Neural progenitor cell (in vitro differentiated cells): ENCODE data around the gene CHTF8. TPM values are rescaled to one million over a fixed set of nuclear protein-coding genes. Genes with fewer than 3 reads are reported as not detected.

Experiments used
- DNase-seq: peaks from one replicate; pipeline ENCODE4 v3.0.0-alpha.2; 2016; ENCODE audit warnings: low spot score
- H2AFZ ChIP-seq: fragments of 200-600 bp; sonication (generic); replicated peaks from 2 replicates; pipeline ENCODE4 v1.6.1; 2016; ENCODE audit warnings: antibody characterized with exemption
- H3F3A ChIP-seq: fragments of 200-600 bp; sonication (generic); 2 replicates; pipeline ENCODE4 v1.6.1; 2016; ENCODE audit warnings: antibody characterized with exemption, low read depth
- H3K27ac ChIP-seq: fragments of 200-600 bp; sonication (generic); 2 replicates; pipeline ENCODE4 v1.5.1; 2016; ENCODE audit warnings: mild to moderate bottlenecking
- H3K27me3 ChIP-seq: fragments of 200-600 bp; sonication (generic); 2 replicates; pipeline ENCODE4 v1.6.1; 2016; ENCODE audit warnings: mild to moderate bottlenecking, moderate library complexity
- H3K36me3 ChIP-seq: fragments of 200-600 bp; sonication (generic); 2 replicates; pipeline ENCODE4 v1.5.1; 2016
- H3K4me1 ChIP-seq: fragments of 200-600 bp; sonication (generic); 2 replicates; pipeline ENCODE4 v1.6.1; 2016; ENCODE audit warnings: mixed run types
- H3K4me2 ChIP-seq: fragments of 200-600 bp; sonication (generic); 2 replicates; pipeline ENCODE4 v1.6.1; 2016
- H3K4me3 ChIP-seq: fragments of 200-600 bp; sonication (generic); 2 replicates; pipeline ENCODE4 v1.5.1; 2016
- H3K79me2 ChIP-seq: fragments of 200-600 bp; sonication (generic); 2 replicates; pipeline ENCODE4 v1.6.1; 2016; ENCODE audit warnings: low read depth
- H3K9ac ChIP-seq: fragments of 200-600 bp; sonication (generic); 2 replicates; pipeline ENCODE4 v1.6.1; 2016
- H3K9me3 ChIP-seq: fragments of 200-600 bp; sonication (generic); 2 replicates; pipeline ENCODE4 v1.5.1; 2016; ENCODE audit warnings: low read depth
- H4K20me1 ChIP-seq: fragments of 200-600 bp; sonication (generic); 2 replicates; pipeline ENCODE4 v1.6.1; 2016; ENCODE audit warnings: low read depth
- H3K27ac Mint-ChIP-seq: 3 replicates; pipeline ENCODE4 v1.8.0; 2021; ENCODE audit warnings: mixed read lengths
- H3K27me3 Mint-ChIP-seq: 2 replicates; pipeline ENCODE4 v1.8.0; 2022; ENCODE audit warnings: low read depth, mild to moderate bottlenecking, inconsistent platforms, moderate library complexity, mixed read lengths; ENCODE audit not compliant: insufficient read depth
- H3K36me3 Mint-ChIP-seq: 3 replicates; pipeline ENCODE4 v1.8.0; 2021; ENCODE audit warnings: mixed read lengths
- H3K4me1 Mint-ChIP-seq: 3 replicates; pipeline ENCODE4 v1.8.0; 2021; ENCODE audit warnings: mixed read lengths
- H3K4me3 Mint-ChIP-seq: 3 replicates; pipeline ENCODE4 v1.8.0; 2021; ENCODE audit warnings: mild to moderate bottlenecking, moderate library complexity, mixed read lengths
- H3K9me3 Mint-ChIP-seq: 3 replicates; pipeline ENCODE4 v1.8.0; 2020; ENCODE audit warnings: mixed read lengths
- CTCF ChIP-seq: fragments of 200-600 bp; sonication (generic); IDR thresholded peaks from 2 replicates; pipeline ENCODE4 v1.5.1; 2017; ENCODE audit warnings: antibody characterized with exemption, mild to moderate bottlenecking
- EZH2 ChIP-seq: fragments of 200-600 bp; sonication (generic); IDR thresholded peaks from 2 replicates; pipeline ENCODE4 v1.6.1; 2017; ENCODE audit warnings: antibody characterized with exemption, mild to moderate bottlenecking, moderate library complexity
- EZH2phosphoT487 ChIP-seq: fragments of 200-600 bp; sonication (generic); IDR thresholded peaks from 2 replicates; pipeline ENCODE4 v1.6.1; 2017; ENCODE audit warnings: antibody characterized with exemption
- total RNA-seq: library from RNA; depleted of rRNA; stranded (reverse); fragments of >200 nt; gene quantifications from 2 replicates; pipeline ENCODE4 v1.2.3, GENCODE V29; 2015; ENCODE audit warnings: low replicate concordance

The CHTF8 gene
- total RNA-seq, 1 donor from 2014 or later, result 99.8 TPM

- peaks cover 4% of the 10 kb centered on the region for H3F3A ChIP-seq
- no peaks in the 10 kb centered on the region for H3K9me3 Mint-ChIP-seq
- H3K4me3 Mint-ChIP-seq, result no peak overlapping the region
- no peaks in the 10 kb centered on the region for H3K4me1 Mint-ChIP-seq
- DNase-seq, result no peak
- H2AFZ ChIP-seq, result no peak overlapping the region
- H3K27ac ChIP-seq, result no peak overlapping the region
- peaks cover 3% of the 10 kb centered on the region for H3K27me3 Mint-ChIP-seq
- no peak overlapping the region for H3K27ac Mint-ChIP-seq
- peaks cover 4% of the 10 kb centered on the region for H3K79me2 ChIP-seq
- no peak for TF ChIP-seq EZH2phosphoT487
- H3K4me3 ChIP-seq, result no peak overlapping the region
- H3K4me1 ChIP-seq, result no peaks in the 10 kb centered on the region
- H3K9me3 ChIP-seq, result no peaks in the 10 kb centered on the region
- H3K36me3 Mint-ChIP-seq, result peaks cover 35% of the 10 kb centered on the region
- H3K27me3 ChIP-seq, result no peaks in the 10 kb centered on the region
- H4K20me1 ChIP-seq, result peaks cover 40% of the 10 kb centered on the region
- no peak overlapping the region for H3K9ac ChIP-seq
- no peak overlapping the region for H3K4me2 ChIP-seq
- H3K36me3 ChIP-seq, result no peaks in the 10 kb centered on the region
Observed at GRCh38 chr16:69116256-69116875, 16.0 kb downstream of the CHTF8 start.

- Mint-ChIP-seq H3K9me3 (no peaks in the 10 kb centered on the region), H3K27ac (no peak overlapping the region), H3K4me1 (no peaks in the 10 kb centered on the region), H3K36me3 (peaks cover 32% of the 10 kb centered on the region), H3K4me3 (no peak overlapping the region), H3K27me3 (peaks cover 3% of the 10 kb centered on the region)
- Histone ChIP-seq H3K27me3 (no peaks in the 10 kb centered on the region), H3F3A (peaks cover 4% of the 10 kb centered on the region), H3K79me2 (peaks cover 4% of the 10 kb centered on the region), H3K9me3 (no peaks in the 10 kb centered on the region), H3K4me1 (no peaks in the 10 kb centered on the region), H4K20me1 (peaks cover 43% of the 10 kb centered on the region), H3K4me2 (no peak overlapping the region), H3K27ac (no peak overlapping the region), H3K4me3 (no peak overlapping the region), H2AFZ (no peak overlapping the region), H3K36me3 (no peaks in the 10 kb centered on the region), H3K9ac (no peak overlapping the region)
- DNase-seq, result no peak
- TF ChIP-seq CTCF (no peak), EZH2 (no peak), EZH2phosphoT487 (no peak)
Observed at GRCh38 chr16:69115837-69116236, 16.6 kb downstream of the CHTF8 start.

GRCh38 chr16:69115361-69115760 is 17.0 kb downstream of the CHTF8 start:
- H3K4me3 Mint-ChIP-seq, result no peak overlapping the region
- no peak for DNase-seq
- Histone ChIP-seq H3K4me1 (no peaks in the 10 kb centered on the region), H3K9ac (no peak overlapping the region), H3K27ac (no peak overlapping the region), H3K79me2 (peaks cover 4% of the 10 kb centered on the region), H3K27me3 (no peaks in the 10 kb centered on the region), H3K9me3 (no peaks in the 10 kb centered on the region), H3K36me3 (no peaks in the 10 kb centered on the region), H3K4me2 (no peak overlapping the region), H2AFZ (no peak overlapping the region), H4K20me1 (peaks cover 48% of the 10 kb centered on the region), H3F3A (peaks cover 4% of the 10 kb centered on the region), H3K4me3 (no peak overlapping the region)
- no peaks in the 10 kb centered on the region for H3K9me3 Mint-ChIP-seq
- H3K36me3 Mint-ChIP-seq, result peaks cover 33% of the 10 kb centered on the region
- H3K4me1 Mint-ChIP-seq, result peaks cover 3% of the 10 kb centered on the region
- peaks cover 3% of the 10 kb centered on the region for H3K27me3 Mint-ChIP-seq
- TF ChIP-seq CTCF (no peak), EZH2phosphoT487 (no peak), EZH2 (no peak)
- no peak overlapping the region for H3K27ac Mint-ChIP-seq

- Mint-ChIP-seq H3K4me3 (no peak overlapping the region), H3K9me3 (no peaks in the 10 kb centered on the region), H3K36me3 (peaks cover 30% of the 10 kb centered on the region), H3K4me1 (peaks cover 3% of the 10 kb centered on the region), H3K27ac (no peak overlapping the region), H3K27me3 (peaks cover 3% of the 10 kb centered on the region)
- TF ChIP-seq CTCF (no peak), EZH2 (no peak), EZH2phosphoT487 (no peak)
- no peak for DNase-seq
- no peaks in the 10 kb centered on the region for H3K9me3 ChIP-seq
- H3K4me3 ChIP-seq, result no peak overlapping the region
- no peaks in the 10 kb centered on the region for H3K4me1 ChIP-seq
- H4K20me1 ChIP-seq, result peaks cover 48% of the 10 kb centered on the region
- peaks cover 4% of the 10 kb centered on the region for H3K79me2 ChIP-seq
- H3K27ac ChIP-seq, result no peak overlapping the region
- H3K27me3 ChIP-seq, result no peaks in the 10 kb centered on the region
- H3K4me2 ChIP-seq, result no peak overlapping the region
- H3K36me3 ChIP-seq, result no peaks in the 10 kb centered on the region
- no peak overlapping the region for H3K9ac ChIP-seq
- peaks cover 4% of the 10 kb centered on the region for H3F3A ChIP-seq
- H2AFZ ChIP-seq, result no peak overlapping the region
Observed at GRCh38 chr16:69114976-69115355, 17.4 kb downstream of the CHTF8 start.
